B cell (primary cell): ENCODE data around the gene BIVM. TPM values are rescaled to one million over a fixed set of nuclear protein-coding genes. Genes with fewer than 3 reads are reported as not detected.

Source experiments
- ATAC-seq: fragments of 200-7000 bp; cut with Tn5 transposase; one replicate; pipeline ENCODE4 v1.10.0; 2021; ENCODE audit warnings: low read depth, mild to moderate bottlenecking, moderate number of reproducible peaks, moderate library complexity
- CTCF ChIA-PET: fragments of 350-600 bp; sonication (Branson Sonifier 250); formaldehyde crosslinking; loops from one replicate; lab custom pipeline; 2021; ENCODE audit warnings: antibody characterized with exemption, inconsistent platforms; lab: Charles Lee
- POLR2A ChIA-PET: fragments of 350-600 bp; sonication (Branson Sonifier 250); formaldehyde crosslinking; loops from one replicate; lab custom pipeline; 2021; ENCODE audit warnings: antibody characterized with exemption; lab: Charles Lee
- DNase-seq: peaks from one replicate; pipeline ENCODE4 v3.0.0; 2013
- H2AFZ ChIP-seq: 2 replicates; pipeline ENCODE4 v1.6.1; 2012; ENCODE audit warnings: mild to moderate bottlenecking, low read depth, low read length; ENCODE audit not compliant: insufficient read depth, poor library complexity, severe bottlenecking
- H3K27ac ChIP-seq, 2 donors: 1 replicate in 1 of 2; 2 replicates in 1 of 2; pipeline ENCODE4 v1.5.1; 2012 to 2013; ENCODE audit warnings: low read length in 2 of 2, mild to moderate bottlenecking in 2 of 2, moderate library complexity in 1 of 2
- H3K27me3 ChIP-seq, 4 experiments: fragments of 200-600 bp in 1 of 4; sonication (generic) in 1 of 4; replicated peaks in 1 of 4; 1 replicate in 2 of 4; 2 replicates in 2 of 4; pipeline versions ENCODE4 v1.6.1 to v1.7.0; 2013 to 2016; ENCODE audit warnings: low read length in 3 of 4, mild to moderate bottlenecking in 2 of 4, mixed read lengths in 1 of 4, moderate library complexity in 1 of 4; ENCODE audit not compliant: insufficient read depth in 4 of 4, control insufficient read depth in 3 of 4; ENCODE audit errors: control extremely low read depth in 1 of 4
- H3K36me3 ChIP-seq, 2 experiments: replicated peaks in 1 of 2; 1 replicate in 1 of 2; 2 replicates in 1 of 2; pipeline versions ENCODE4 v1.6.1 to v1.7.1; 2013; ENCODE audit warnings: low read length in 1 of 2; ENCODE audit not compliant: insufficient read depth in 2 of 2, control insufficient read depth in 1 of 2; ENCODE audit errors: control extremely low read depth in 1 of 2, extremely low read depth in 1 of 2
- H3K4me1 ChIP-seq, 2 donors: fragments of 200-600 bp in 1 of 2; sonication (generic) in 1 of 2; 1 replicate in 1 of 2; 2 replicates in 1 of 2; pipeline versions ENCODE4 v1.5.1 to v1.6.1; 2013 to 2017; ENCODE audit warnings: low read length in 2 of 2; ENCODE audit not compliant: control insufficient read depth in 2 of 2, insufficient read depth in 2 of 2
- H3K4me2 ChIP-seq: replicated peaks from 2 replicates; pipeline ENCODE3; 2012; ENCODE audit warnings: mild to moderate bottlenecking, low read depth, low read length; ENCODE audit not compliant: poor library complexity, severe bottlenecking
- H3K4me3 ChIP-seq, 5 experiments: fragments of 200-600 bp in 1 of 5; sonication (generic) in 1 of 5; 1 replicate in 3 of 5; 2 replicates in 2 of 5; pipeline versions ENCODE4 v1.5.1 to v1.7.0; 2011 to 2016; ENCODE audit warnings: low read length in 4 of 5, mild to moderate bottlenecking in 4 of 5, low read depth in 2 of 5, control low read depth in 1 of 5, moderate library complexity in 1 of 5; ENCODE audit not compliant: insufficient read depth in 1 of 5; ENCODE audit errors: control extremely low read depth in 1 of 5, extremely low read depth in 1 of 5
- H3K79me2 ChIP-seq: fragments of 200-600 bp; sonication (generic); one replicate; pipeline ENCODE4 v1.6.0; 2016; ENCODE audit warnings: low read length; ENCODE audit not compliant: control insufficient read depth, insufficient read depth
- H3K9ac ChIP-seq: fragments of 200-600 bp; sonication (generic); 2 replicates; pipeline ENCODE4 v1.6.1; 2017; ENCODE audit warnings: mild to moderate bottlenecking, low read length, moderate library complexity
- H3K9me3 ChIP-seq, 3 donors: one replicate each; pipeline versions ENCODE4 v1.6.1 to v1.7.1; 2013; ENCODE audit warnings: low read length in 2 of 3; ENCODE audit not compliant: control insufficient read depth in 2 of 3, insufficient read depth in 1 of 3; ENCODE audit errors: control extremely low read depth in 1 of 3
- H4K20me1 ChIP-seq: 2 replicates; pipeline ENCODE4 v1.6.0; 2012; ENCODE audit warnings: mild to moderate bottlenecking, low read length; ENCODE audit not compliant: insufficient read depth, control insufficient read depth, poor library complexity, severe bottlenecking
- H3K27ac Mint-ChIP-seq: one replicate; pipeline ENCODE4 v1.8.0; 2021; ENCODE audit warnings: mixed read lengths
- H3K27me3 Mint-ChIP-seq: one replicate; pipeline ENCODE4 v1.8.0; 2021; ENCODE audit warnings: mixed read lengths
- H3K4me1 Mint-ChIP-seq: one replicate; pipeline ENCODE4 v1.8.0; 2021; ENCODE audit warnings: mixed read lengths
- H3K4me3 Mint-ChIP-seq: one replicate; pipeline ENCODE4 v1.8.0; 2021; ENCODE audit warnings: mixed read lengths
- H3K9me3 Mint-ChIP-seq: one replicate; pipeline ENCODE4 v1.8.0; 2022; ENCODE audit warnings: mixed read lengths; ENCODE audit not compliant: insufficient read depth
- CTCF ChIP-seq: fragments of 200-600 bp; IDR thresholded peaks from one replicate; pipeline ENCODE4 v1.8.0; 2022; ENCODE audit warnings: antibody characterized with exemption, mild to moderate bottlenecking
- EZH2 ChIP-seq: IDR thresholded peaks from 2 replicates; pipeline ENCODE4 v1.6.1; 2012; ENCODE audit warnings: borderline replicate concordance, low read depth, mild to moderate bottlenecking, moderate library complexity, low read length; ENCODE audit not compliant: insufficient read depth, poor library complexity, severe bottlenecking
- WGBS: methylation state at CpG from one replicate; pipeline ENCODE4 v1.1.5; 2013; ENCODE audit warnings: missing lambda C conversion rate; ENCODE audit not compliant: insufficient coverage; 5-methylcytosine and 5-hydroxymethylcytosine counted together
- intact Hi-C: fragments of 100-400 bp; cut with micrococcal nuclease; formaldehyde crosslinking; loops from one replicate; pipeline ENCODE4 v1.10.0; 2022
- polyA plus RNA-seq: library from polyadenylated mRNA; depleted of rRNA; stranded (reverse); fragments of >200 nt; gene quantifications from 2 replicates; pipeline ENCODE4 v1.2.3, GENCODE V29; 2012
- total RNA-seq, 2 donors: library from RNA; stranded (reverse); fragments of 120-200 nt in 1 of 2; gene quantifications; 1 replicate in 1 of 2; 2 replicates in 1 of 2; pipeline versions ENCODE4 v1.2.3 to v1.2.4, GENCODE V29; 2013 to 2022

BIVM gene
- total and polyA plus RNA-seq, 2 donors (not counting 1 experiment from before 2014, with no cell fraction given): 1.0 to 3.6 TPM

- H3K27me3 Mint-ChIP-seq: no peaks in the 10 kb centered on the region
- H3K27ac Mint-ChIP-seq: no peak overlapping the region
- ATAC-seq (no peak), DNase-seq (no peak)
- Histone ChIP-seq H3K9me3 (peaks cover 0 to 4% (median 1%) of the 10 kb centered on the region in 3 donors), H3K4me3 (no peak overlapping the region), H3K4me1 (no peaks in the 10 kb centered on the region), H3K79me2 (no peaks in the 10 kb centered on the region), H3K9ac (no peak overlapping the region), H3K4me2 (no peak overlapping the region), H2AFZ (no peak overlapping the region), H3K27me3 (no peaks in the 10 kb centered on the region), H3K27ac (no peak overlapping the region), H3K36me3 (no peaks in the 10 kb centered on the region), H4K20me1 (no peaks in the 10 kb centered on the region)
- no peaks in the 10 kb centered on the region for H3K4me1 Mint-ChIP-seq
- POLR2A ChIA-PET: no interaction called here
- intact Hi-C loops: no loop called here
- TF ChIP-seq EZH2 (no peak), CTCF (no peak)
- H3K9me3 Mint-ChIP-seq: peaks cover 5% of the 10 kb centered on the region
- H3K4me3 Mint-ChIP-seq: no peak overlapping the region
- CTCF ChIA-PET: interaction anchor here (0.8 kb wide), 1 partner anchor 13 kb away, joined by 3 read pairs; no protein-coding TSS in a partner anchor
Observed at GRCh38 chr13:102812611-102813287, 13.8 kb downstream of the BIVM start.

- intact Hi-C loops: no loop called here
- Histone ChIP-seq H3K27me3 (no peaks in the 10 kb centered on the region), H3K36me3 (peaks cover 0 to 2% of the 10 kb centered on the region in 2 experiments), H3K4me1 (no peaks in the 10 kb centered on the region), H3K4me2 (no peak overlapping the region), H3K9me3 (peaks cover 0 to 4% (median 1%) of the 10 kb centered on the region in 3 donors), H4K20me1 (no peaks in the 10 kb centered on the region), H3K27ac (no peak overlapping the region), H2AFZ (no peak overlapping the region), H3K9ac (no peak overlapping the region), H3K4me3 (no peak overlapping the region), H3K79me2 (no peaks in the 10 kb centered on the region)
- 94% methylated on average over 7 of the region's 7 CpGs for WGBS
- CTCF ChIA-PET: interaction anchor here (0.6 to 1.0 kb wide), 2 partner anchors 12 to 228 kb away, joined by 3 read pairs; no protein-coding TSS in a partner anchor
- DNase-seq (no peak), ATAC-seq (no peak)
- TF ChIP-seq EZH2 (no peak), CTCF (no peak)
- POLR2A ChIA-PET: no interaction called here
- no peak overlapping the region for H3K4me3 Mint-ChIP-seq
- peaks cover 5% of the 10 kb centered on the region for H3K9me3 Mint-ChIP-seq
- H3K27me3 Mint-ChIP-seq: no peaks in the 10 kb centered on the region
- H3K27ac Mint-ChIP-seq: no peak overlapping the region
- H3K4me1 Mint-ChIP-seq: no peaks in the 10 kb centered on the region
Observed at GRCh38 chr13:102814025-102814607, 15.2 kb downstream of the BIVM start.
